OCI-LY1 (cell line): ENCODE results near the gene PSMB10.
"Not testable (repeated sequence)": the region's sequence is repeated elsewhere in the genome, so short reads cannot be mapped to it uniquely, and the experiment has no call there.

Experiments used
- H2AFZ ChIP-seq: fragments of 200-600 bp; sonication (generic), shearing (Covaris generic); 2 replicates; pipeline ENCODE4 v1.6.0; 2014; ENCODE audit warnings: antibody characterized with exemption, mild to moderate bottlenecking, low read length
- H3F3A ChIP-seq: fragments of 200-600 bp; sonication (generic), shearing (Covaris generic); 2 replicates; pipeline ENCODE4 v1.6.0; 2014; ENCODE audit warnings: mild to moderate bottlenecking, antibody characterized with exemption, low read length, moderate library complexity; ENCODE audit not compliant: insufficient read depth
- H3K27ac ChIP-seq: fragments of 200-600 bp; sonication (generic); 2 replicates; pipeline ENCODE4 v1.5.1; 2014; ENCODE audit warnings: low read length, mixed run types, mild to moderate bottlenecking, low read depth; ENCODE audit not compliant: poor library complexity, severe bottlenecking
- H3K27me3 ChIP-seq: fragments of 200-600 bp; sonication (generic); 2 replicates; pipeline ENCODE4 v1.6.0; 2014; ENCODE audit warnings: antibody characterized with exemption, mild to moderate bottlenecking, low read length, moderate library complexity; ENCODE audit not compliant: insufficient read depth
- H3K36me3 ChIP-seq: fragments of 200-600 bp; sonication (generic); 2 replicates; pipeline ENCODE4 v1.6.1; 2014; ENCODE audit warnings: mild to moderate bottlenecking, antibody characterized with exemption, low read length, moderate library complexity, mixed read lengths; ENCODE audit not compliant: insufficient read depth
- H3K4me1 ChIP-seq: fragments of 200-600 bp; sonication (generic); 2 replicates; pipeline ENCODE4 v1.5.1; 2014; ENCODE audit warnings: mild to moderate bottlenecking, low read length, moderate library complexity; ENCODE audit not compliant: insufficient read depth, severe bottlenecking
- H3K4me2 ChIP-seq: fragments of 200-600 bp; sonication (generic), shearing (Covaris generic); 2 replicates; pipeline ENCODE4 v1.6.1; 2014; ENCODE audit warnings: low read length
- H3K4me3 ChIP-seq: fragments of 200-600 bp; sonication (generic); 2 replicates; pipeline ENCODE4 v1.5.1; 2014; ENCODE audit warnings: low read length, low read depth, mild to moderate bottlenecking, mixed read lengths; ENCODE audit not compliant: poor library complexity, severe bottlenecking
- H3K79me2 ChIP-seq: fragments of 200-600 bp; shearing (Covaris generic); 2 replicates; pipeline ENCODE4 v1.6.1; 2016; ENCODE audit warnings: mixed run types, low read length, mixed read lengths; ENCODE audit not compliant: insufficient read depth
- H3K9ac ChIP-seq: fragments of 200-600 bp; sonication (generic), shearing (Covaris generic); 2 replicates; pipeline ENCODE4 v1.6.1; 2014; ENCODE audit warnings: mild to moderate bottlenecking, low read length, mixed read lengths
- H3K9me2 ChIP-seq: fragments of 200-600 bp; sonication (generic), shearing (Covaris generic); 2 replicates; pipeline ENCODE4 v1.6.1; 2014; ENCODE audit warnings: low read depth, mild to moderate bottlenecking, low read length, mixed read lengths
- H3K9me3 ChIP-seq: fragments of 200-600 bp; shearing (Covaris generic); 2 replicates; pipeline ENCODE4 v1.6.1; 2014; ENCODE audit warnings: low read length, mixed read lengths
- H4K20me1 ChIP-seq: fragments of 200-600 bp; sonication (generic), shearing (Covaris generic); 2 replicates; pipeline ENCODE4 v1.6.0; 2016; ENCODE audit warnings: mild to moderate bottlenecking, low read length; ENCODE audit not compliant: insufficient read depth
- EZH2 ChIP-seq: fragments of 200-600 bp; sonication (generic), shearing (Covaris generic); IDR thresholded peaks from 2 replicates; pipeline ENCODE4 v1.8.0; 2017; ENCODE audit warnings: borderline replicate concordance, mixed run types, mild to moderate bottlenecking, antibody characterized with exemption, low read length, moderate library complexity, mixed read lengths
- TF ChIP-seq, protein P1 (sequence below): fragments of 200-600 bp; sonication (generic), shearing (Covaris generic); IDR thresholded peaks from 2 replicates; pipeline ENCODE4 v1.5.1; 2017; ENCODE audit warnings: mild to moderate bottlenecking, antibody characterized with exemption, low read length, moderate library complexity, mixed read lengths

The PSMB10 gene

DNA sequence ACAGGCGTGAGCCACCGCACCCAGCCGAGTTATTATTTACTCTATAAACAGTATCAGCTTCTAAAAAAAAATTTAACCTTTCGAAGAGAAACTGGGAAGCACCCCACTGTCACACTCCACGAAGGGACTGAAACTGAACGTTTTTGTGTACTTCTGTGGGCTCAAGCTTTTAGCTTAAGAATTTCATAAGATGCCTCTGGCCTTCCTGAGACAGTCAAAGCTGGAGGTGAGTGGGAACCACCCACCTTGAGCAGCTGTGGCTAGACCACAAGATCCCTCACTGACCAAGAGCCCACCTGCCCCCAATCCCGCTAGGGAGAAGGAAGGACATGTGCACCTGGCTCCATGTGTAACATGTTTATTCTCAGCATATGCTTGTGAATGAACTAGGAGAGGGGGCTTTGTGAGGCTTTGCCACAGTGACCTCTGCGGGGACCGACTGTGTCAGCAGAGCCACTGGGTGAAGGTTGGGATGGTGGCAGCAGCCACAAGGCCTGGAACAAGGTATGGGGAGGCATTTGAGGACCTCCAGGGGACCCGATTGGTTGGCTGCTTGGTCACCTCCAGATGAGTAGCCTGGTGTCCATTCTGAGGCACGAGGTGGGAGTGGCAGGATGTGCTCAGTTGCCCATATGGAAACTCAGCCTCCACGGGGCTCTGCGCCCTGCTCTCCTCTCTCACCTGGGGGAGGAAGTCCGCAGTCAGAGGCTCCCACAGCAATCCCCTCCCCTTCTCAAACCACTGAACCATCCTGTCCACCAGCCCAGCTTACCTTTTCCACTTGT, 38.9 kb upstream of the PSMB10 start:
- Histone ChIP-seq H3K79me2 (no peaks in the 10 kb centered on the region), H3K9me3 (no peaks in the 10 kb centered on the region), H4K20me1 (no peaks in the 10 kb centered on the region), H3K4me2 (no peak overlapping the region), H3K9me2 (no peaks in the 10 kb centered on the region), H3K36me3 (no peaks in the 10 kb centered on the region), H3K27me3 (no peaks in the 10 kb centered on the region), H3K4me3 (no peak overlapping the region), H3K4me1 (no peaks in the 10 kb centered on the region), H3F3A (no peaks in the 10 kb centered on the region), H2AFZ (no peak overlapping the region), H3K9ac (no peak overlapping the region), H3K27ac (no peak overlapping the region)
- TF ChIP-seq, protein P1, sequence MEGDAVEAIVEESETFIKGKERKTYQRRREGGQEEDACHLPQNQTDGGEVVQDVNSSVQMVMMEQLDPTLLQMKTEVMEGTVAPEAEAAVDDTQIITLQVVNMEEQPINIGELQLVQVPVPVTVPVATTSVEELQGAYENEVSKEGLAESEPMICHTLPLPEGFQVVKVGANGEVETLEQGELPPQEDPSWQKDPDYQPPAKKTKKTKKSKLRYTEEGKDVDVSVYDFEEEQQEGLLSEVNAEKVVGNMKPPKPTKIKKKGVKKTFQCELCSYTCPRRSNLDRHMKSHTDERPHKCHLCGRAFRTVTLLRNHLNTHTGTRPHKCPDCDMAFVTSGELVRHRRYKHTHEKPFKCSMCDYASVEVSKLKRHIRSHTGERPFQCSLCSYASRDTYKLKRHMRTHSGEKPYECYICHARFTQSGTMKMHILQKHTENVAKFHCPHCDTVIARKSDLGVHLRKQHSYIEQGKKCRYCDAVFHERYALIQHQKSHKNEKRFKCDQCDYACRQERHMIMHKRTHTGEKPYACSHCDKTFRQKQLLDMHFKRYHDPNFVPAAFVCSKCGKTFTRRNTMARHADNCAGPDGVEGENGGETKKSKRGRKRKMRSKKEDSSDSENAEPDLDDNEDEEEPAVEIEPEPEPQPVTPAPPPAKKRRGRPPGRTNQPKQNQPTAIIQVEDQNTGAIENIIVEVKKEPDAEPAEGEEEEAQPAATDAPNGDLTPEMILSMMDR, result no peak
- no peak for TF ChIP-seq EZH2

DNA sequence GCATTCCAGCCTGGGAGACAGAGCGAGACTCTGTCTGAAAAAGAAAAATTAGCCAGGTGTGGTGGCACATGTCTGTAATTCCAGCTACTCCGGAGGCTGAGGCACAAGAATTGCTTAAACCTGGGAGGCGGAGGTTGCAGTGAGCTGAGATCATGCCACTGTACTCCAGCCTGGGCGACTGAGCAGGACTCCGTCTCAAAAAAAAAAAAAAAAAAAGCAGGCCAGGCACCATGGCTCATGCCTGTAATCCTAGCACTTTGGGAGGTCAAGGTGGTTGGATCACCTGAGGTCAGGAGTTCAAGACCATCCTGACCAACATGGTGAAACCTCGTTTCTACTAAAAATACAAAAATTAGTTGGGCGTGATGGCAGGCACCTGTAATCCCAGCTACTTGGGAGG, 35.6 kb upstream of the PSMB10 start:
- H3K4me3 ChIP-seq, H3K27ac ChIP-seq, H3K9me3 ChIP-seq, H3F3A ChIP-seq, H3K9me2 ChIP-seq, H3K27me3 ChIP-seq, H2AFZ ChIP-seq, H3K79me2 ChIP-seq, H3K4me2 ChIP-seq, H3K36me3 ChIP-seq, H3K9ac ChIP-seq, H4K20me1 ChIP-seq: not testable (repeated sequence)
- peaks cover 16% of the 10 kb centered on the region for H3K4me1 ChIP-seq

DNA sequence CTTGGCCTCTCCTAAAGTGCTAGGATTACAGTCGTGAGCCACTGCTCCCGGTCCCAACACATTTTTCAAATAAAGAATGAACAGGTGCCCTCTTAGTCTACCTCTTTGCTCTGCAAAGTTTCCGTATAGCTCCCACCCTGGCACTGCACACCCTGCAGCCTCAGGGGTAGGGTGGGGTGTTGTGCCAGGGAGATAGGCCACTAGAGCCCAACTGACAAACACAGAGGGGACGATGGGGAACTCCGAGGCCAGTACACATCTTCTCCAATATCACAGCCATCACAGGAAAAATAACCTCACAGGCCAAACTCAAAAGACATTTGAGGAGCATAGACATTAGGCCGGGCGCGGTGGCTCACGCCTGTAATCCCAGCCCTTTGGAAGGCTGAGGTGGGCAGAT, 34.5 kb upstream of the PSMB10 start:
- H3K9me3 ChIP-seq, result no peaks in the 10 kb centered on the region
- H3K36me3 ChIP-seq, result no peaks in the 10 kb centered on the region
- H3K27me3 ChIP-seq, result no peaks in the 10 kb centered on the region
- H3K9ac ChIP-seq, result no peak overlapping the region
- no peaks in the 10 kb centered on the region for H3F3A ChIP-seq
- H3K9me2 ChIP-seq, result no peaks in the 10 kb centered on the region
- no peak overlapping the region for H3K4me3 ChIP-seq
- no peaks in the 10 kb centered on the region for H4K20me1 ChIP-seq
- no peaks in the 10 kb centered on the region for H3K79me2 ChIP-seq
- H3K4me2 ChIP-seq, result no peak overlapping the region
- H2AFZ ChIP-seq, result no peak overlapping the region
- H3K4me1 ChIP-seq, result peaks cover 28% of the 10 kb centered on the region
- no peak overlapping the region for H3K27ac ChIP-seq
- no peak for TF ChIP-seq EZH2
- TF ChIP-seq, protein P1, result no peak
